ENCODE measurements around the gene TRIM71. TPM values are rescaled to one million over a fixed set of nuclear protein-coding genes. Genes with fewer than 3 reads are reported as not detected.

Gene TRIM71
- polyA plus RNA-seq, 1 donor (not counting 4 experiments of a cell fraction or from before 2014, with no cell fraction given) = not detected

DNA sequence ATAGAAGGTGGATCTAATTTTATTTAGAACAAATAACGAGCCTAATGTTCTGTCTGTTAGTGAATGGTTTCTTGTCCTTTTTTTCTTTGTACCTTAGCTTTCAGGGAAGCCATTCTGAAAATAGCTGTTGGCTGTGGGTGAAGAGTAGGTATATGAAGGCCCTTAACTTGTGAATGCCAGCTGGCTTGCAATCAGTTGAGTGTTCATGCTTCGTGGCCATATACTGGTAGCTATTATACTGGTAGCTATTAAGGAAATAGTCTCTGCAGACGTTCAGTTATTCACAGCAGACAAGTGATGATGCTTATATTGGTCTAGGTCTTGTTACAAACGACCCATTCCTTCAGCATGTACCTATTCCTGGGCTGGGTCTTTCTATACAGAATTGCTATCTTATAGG is 18.8 kb downstream of the TRIM71 start:
- no peaks in the 10 kb centered on the region for H3K9me1 ChIP-seq (ENCODE audit: control insufficient read depth, extremely low read depth, insufficient read depth, low read length)
- no peaks in the 10 kb centered on the region for H3K9me3 ChIP-seq (ENCODE audit: control insufficient read depth, low read depth, low read length)
- H3K27ac ChIP-seq (ENCODE audit: control insufficient read depth, insufficient read depth, low read length) = no peak overlapping the region
- DNase-seq (ENCODE audit: low read depth, low spot score) (no peak), FAIRE-seq (no peak)
- no peak overlapping the region for H3K4me2 ChIP-seq (ENCODE audit: control insufficient read depth, extremely low read depth, insufficient read depth, low read depth, low read length)
- TF ChIP-seq EZH2 (IDR thresholded peaks at IDR 0.05; ENCODE audit: low read length) = no peak
- TF ChIP-seq, protein P1, sequence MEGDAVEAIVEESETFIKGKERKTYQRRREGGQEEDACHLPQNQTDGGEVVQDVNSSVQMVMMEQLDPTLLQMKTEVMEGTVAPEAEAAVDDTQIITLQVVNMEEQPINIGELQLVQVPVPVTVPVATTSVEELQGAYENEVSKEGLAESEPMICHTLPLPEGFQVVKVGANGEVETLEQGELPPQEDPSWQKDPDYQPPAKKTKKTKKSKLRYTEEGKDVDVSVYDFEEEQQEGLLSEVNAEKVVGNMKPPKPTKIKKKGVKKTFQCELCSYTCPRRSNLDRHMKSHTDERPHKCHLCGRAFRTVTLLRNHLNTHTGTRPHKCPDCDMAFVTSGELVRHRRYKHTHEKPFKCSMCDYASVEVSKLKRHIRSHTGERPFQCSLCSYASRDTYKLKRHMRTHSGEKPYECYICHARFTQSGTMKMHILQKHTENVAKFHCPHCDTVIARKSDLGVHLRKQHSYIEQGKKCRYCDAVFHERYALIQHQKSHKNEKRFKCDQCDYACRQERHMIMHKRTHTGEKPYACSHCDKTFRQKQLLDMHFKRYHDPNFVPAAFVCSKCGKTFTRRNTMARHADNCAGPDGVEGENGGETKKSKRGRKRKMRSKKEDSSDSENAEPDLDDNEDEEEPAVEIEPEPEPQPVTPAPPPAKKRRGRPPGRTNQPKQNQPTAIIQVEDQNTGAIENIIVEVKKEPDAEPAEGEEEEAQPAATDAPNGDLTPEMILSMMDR (optimal IDR thresholded peaks at IDR 0.05 in 1 of 3, IDR thresholded peaks at IDR 0.05 in 1 of 3, conservative IDR thresholded peaks at IDR 0.05 in 1 of 3; ENCODE audit: extremely low read depth in 1 of 3, insufficient read depth in 2 of 3, low read length in 3 of 3) = no peak
- H3K27me3 ChIP-seq (ENCODE audit: control insufficient read depth, extremely low read depth, insufficient read depth, low read length) = peaks cover 3% of the 10 kb centered on the region
- no peaks in the 10 kb centered on the region for H3K36me3 ChIP-seq (ENCODE audit: control insufficient read depth in 2 of 2, extremely low read depth in 1 of 2, insufficient read depth in 2 of 2, low read length in 2 of 2)
- H3K4me1 ChIP-seq (ENCODE audit: control insufficient read depth, extremely low read depth, insufficient read depth, low read length) = no peaks in the 10 kb centered on the region
- H3K9ac ChIP-seq (ENCODE audit: control insufficient read depth, extremely low read depth, insufficient read depth, low read length) = no peak overlapping the region
- no peak overlapping the region for H3K4me3 ChIP-seq (ENCODE audit: control insufficient read depth in 2 of 3, extremely low read depth in 1 of 3, insufficient read depth in 2 of 3, low read depth in 1 of 3, low read length in 3 of 3)
- no peaks in the 10 kb centered on the region for H4K20me1 ChIP-seq (ENCODE audit: control insufficient read depth, extremely low read depth, insufficient read depth, low read length)
- no peak overlapping the region for H2AFZ ChIP-seq (ENCODE audit: control insufficient read depth, low read length)
- dilution Hi-C loops (cut with MboI; ENCODE audit: extremely low pct_ligation_motif_present, low sequenced_read_pairs) = no loop called here
- H3K79me2 ChIP-seq (ENCODE audit: control insufficient read depth, insufficient read depth, low read length) = no peaks in the 10 kb centered on the region

DNA sequence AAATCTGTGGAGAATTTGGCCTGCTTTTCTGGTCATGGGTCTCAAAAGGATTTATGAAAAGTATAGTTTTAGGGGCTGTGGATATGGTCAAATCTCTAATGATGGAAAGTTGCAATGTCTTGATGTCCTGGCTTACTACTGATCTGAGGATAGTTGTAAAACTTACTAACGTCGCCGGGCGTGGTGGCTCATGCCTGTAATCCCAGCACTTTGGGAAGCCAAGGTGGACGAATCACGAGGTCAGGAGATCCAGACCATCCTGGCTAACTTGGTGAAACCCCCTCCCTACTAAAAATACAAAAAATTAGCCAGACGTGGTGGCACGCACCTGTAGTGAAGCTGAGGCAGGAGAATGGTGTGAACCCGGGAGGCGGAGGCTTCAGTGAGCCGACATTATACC is 19.6 kb downstream of the TRIM71 start:
- Histone ChIP-seq H3K4me2 (ENCODE audit: control insufficient read depth, extremely low read depth, insufficient read depth, low read depth, low read length) (no peak overlapping the region), H3K9me1 (ENCODE audit: control insufficient read depth, extremely low read depth, insufficient read depth, low read length) (no peaks in the 10 kb centered on the region), H3K36me3 (ENCODE audit: control insufficient read depth in 2 of 2, extremely low read depth in 1 of 2, insufficient read depth in 2 of 2, low read length in 2 of 2) (no peaks in the 10 kb centered on the region), H2AFZ (ENCODE audit: control insufficient read depth, low read length) (no peak overlapping the region), H3K9me3 (ENCODE audit: control insufficient read depth, low read depth, low read length) (no peaks in the 10 kb centered on the region), H3K27ac (ENCODE audit: control insufficient read depth, insufficient read depth, low read length) (no peak overlapping the region), H3K4me1 (ENCODE audit: control insufficient read depth, extremely low read depth, insufficient read depth, low read length) (no peaks in the 10 kb centered on the region), H3K4me3 (ENCODE audit: control insufficient read depth in 2 of 3, extremely low read depth in 1 of 3, insufficient read depth in 2 of 3, low read depth in 1 of 3, low read length in 3 of 3) (no peak overlapping the region), H3K79me2 (ENCODE audit: control insufficient read depth, insufficient read depth, low read length) (no peaks in the 10 kb centered on the region), H4K20me1 (ENCODE audit: control insufficient read depth, extremely low read depth, insufficient read depth, low read length) (no peaks in the 10 kb centered on the region), H3K9ac (ENCODE audit: control insufficient read depth, extremely low read depth, insufficient read depth, low read length) (no peak overlapping the region), H3K27me3 (ENCODE audit: control insufficient read depth, extremely low read depth, insufficient read depth, low read length) (peaks cover 3% of the 10 kb centered on the region)
- no peak for TF ChIP-seq EZH2 (IDR thresholded peaks at IDR 0.05; ENCODE audit: low read length)
- TF ChIP-seq, protein P1 (optimal IDR thresholded peaks at IDR 0.05 in 1 of 3, IDR thresholded peaks at IDR 0.05 in 1 of 3, conservative IDR thresholded peaks at IDR 0.05 in 1 of 3; ENCODE audit: extremely low read depth in 1 of 3, insufficient read depth in 2 of 3, low read length in 3 of 3) = no peak
- no peak for DNase-seq (ENCODE audit: low read depth, low spot score)
- dilution Hi-C loops (cut with MboI; ENCODE audit: extremely low pct_ligation_motif_present, low sequenced_read_pairs) = no loop called here
- no peak for FAIRE-seq

Measured in keratinocyte (primary cell).